Fibroblast of lung (primary cell): Measurements from ENCODE around the gene MS4A13.

Experiments used
- EZH2 ChIP-seq: IDR thresholded peaks from 2 replicates; pipeline ENCODE4 v1.5.1; 2012; ENCODE audit warnings: low read length, control low read depth, mild to moderate bottlenecking; ENCODE audit errors: missing control alignments
- TF ChIP-seq, protein P1 (sequence below), 2 donors: IDR thresholded peaks in 1 of 2; conservative IDR thresholded peaks in 1 of 2; 1 replicate in 1 of 2; 2 replicates in 1 of 2; pipeline ENCODE4 v1.5.1; 2011 to 2012; ENCODE audit warnings: low read length in 2 of 2, control low read depth in 1 of 2, inconsistent platforms in 1 of 2, low read depth in 1 of 2, mild to moderate bottlenecking in 1 of 2

DNA sequence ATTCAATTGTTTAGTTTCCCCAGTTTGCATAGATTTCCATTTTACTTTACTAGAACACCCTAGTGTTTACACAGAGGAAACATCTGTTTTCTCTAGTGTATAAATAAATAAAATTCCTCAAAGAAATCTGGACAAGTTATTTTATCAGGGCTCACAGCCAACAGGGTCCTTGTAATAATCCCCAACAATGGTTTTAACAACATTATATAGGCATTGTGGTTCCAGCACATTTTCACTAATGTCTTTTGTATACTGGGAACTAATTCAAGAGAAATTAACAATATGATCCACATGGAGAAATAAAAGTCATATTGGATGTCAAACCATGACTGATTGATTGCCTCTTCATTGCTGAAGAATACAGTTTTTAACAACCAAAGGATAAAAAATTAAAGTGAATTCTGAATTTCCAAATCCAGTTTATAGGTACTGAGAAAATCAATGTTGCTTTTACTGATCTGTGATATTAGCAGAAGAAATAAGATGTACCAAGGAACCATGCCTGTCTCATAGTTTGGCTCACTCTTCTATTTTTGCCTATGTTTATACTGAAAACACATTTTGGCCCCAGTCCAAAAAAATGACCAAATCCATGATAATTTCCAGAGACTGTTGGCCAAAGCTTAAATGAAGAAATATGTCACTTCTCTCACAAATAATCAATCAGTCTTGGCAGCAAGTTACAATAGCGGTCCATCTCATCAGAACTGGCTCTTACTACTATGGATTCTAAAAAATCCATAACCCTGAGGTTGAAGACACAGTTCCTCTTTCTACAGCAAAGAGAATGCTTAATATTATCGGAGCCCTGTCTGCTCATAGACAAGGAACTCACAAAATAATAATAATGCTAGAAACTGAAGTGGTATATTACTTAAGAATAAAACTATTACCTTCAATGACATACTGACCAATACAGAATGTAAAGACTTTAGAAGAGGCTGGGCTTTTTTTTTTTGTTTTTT lies 1.4 kb upstream of the MS4A13 start:
- TF ChIP-seq, protein P1, sequence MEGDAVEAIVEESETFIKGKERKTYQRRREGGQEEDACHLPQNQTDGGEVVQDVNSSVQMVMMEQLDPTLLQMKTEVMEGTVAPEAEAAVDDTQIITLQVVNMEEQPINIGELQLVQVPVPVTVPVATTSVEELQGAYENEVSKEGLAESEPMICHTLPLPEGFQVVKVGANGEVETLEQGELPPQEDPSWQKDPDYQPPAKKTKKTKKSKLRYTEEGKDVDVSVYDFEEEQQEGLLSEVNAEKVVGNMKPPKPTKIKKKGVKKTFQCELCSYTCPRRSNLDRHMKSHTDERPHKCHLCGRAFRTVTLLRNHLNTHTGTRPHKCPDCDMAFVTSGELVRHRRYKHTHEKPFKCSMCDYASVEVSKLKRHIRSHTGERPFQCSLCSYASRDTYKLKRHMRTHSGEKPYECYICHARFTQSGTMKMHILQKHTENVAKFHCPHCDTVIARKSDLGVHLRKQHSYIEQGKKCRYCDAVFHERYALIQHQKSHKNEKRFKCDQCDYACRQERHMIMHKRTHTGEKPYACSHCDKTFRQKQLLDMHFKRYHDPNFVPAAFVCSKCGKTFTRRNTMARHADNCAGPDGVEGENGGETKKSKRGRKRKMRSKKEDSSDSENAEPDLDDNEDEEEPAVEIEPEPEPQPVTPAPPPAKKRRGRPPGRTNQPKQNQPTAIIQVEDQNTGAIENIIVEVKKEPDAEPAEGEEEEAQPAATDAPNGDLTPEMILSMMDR (conservative IDR thresholded peaks at IDR 0.05 in 1 of 2, IDR thresholded peaks at IDR 0.05 in 1 of 2; ENCODE audit: low read depth in 1 of 2, low read length in 2 of 2): no peak
- no peak for TF ChIP-seq EZH2
